ENCODE measurements around the gene TNIK.

The TNIK gene

GRCh38 chr3:171269542-171269941, 190.7 kb downstream of the TNIK start:
- no peak overlapping the region for H3K4me3 ChIP-seq (ENCODE audit: low read depth, low read length)
- TF ChIP-seq CTCF (IDR thresholded peaks at IDR 0.05; ENCODE audit: low read depth, low read length) = no peak
- TF ChIP-seq POLR2A (IDR thresholded peaks at IDR 0.05; ENCODE audit: extremely low read depth, insufficient read length) = no peak
- no peak for TF ChIP-seq MAX (IDR thresholded peaks at IDR 0.05; ENCODE audit: low read depth, low read length)
- no peak for TF ChIP-seq MYC (IDR thresholded peaks at IDR 0.05; ENCODE audit: low read depth, low read length)

GRCh38 chr3:171268677-171269076, 191.5 kb downstream of the TNIK start:
- no peak for DNase-seq (ENCODE audit: low read depth)
- no peak for TF ChIP-seq MYC (IDR thresholded peaks at IDR 0.05; ENCODE audit: low read depth, low read length)
- no peak for TF ChIP-seq CTCF (IDR thresholded peaks at IDR 0.05; ENCODE audit: low read depth, low read length)
- TF ChIP-seq POLR2A (IDR thresholded peaks at IDR 0.05; ENCODE audit: extremely low read depth, insufficient read length) = no peak
- no peak for TF ChIP-seq MAX (IDR thresholded peaks at IDR 0.05; ENCODE audit: low read depth, low read length)
- H3K4me3 ChIP-seq (ENCODE audit: low read depth, low read length) = no peak overlapping the region

More at GRCh38 chr3:171269542-171269941, 190.7 kb downstream of the TNIK start:
- peak; percentile 26 for DNase-seq (ENCODE audit: low read depth)

GRCh38 chr3:171267104-171267503, 193.1 kb downstream of the TNIK start:
- no peak for TF ChIP-seq MAX (IDR thresholded peaks at IDR 0.05; ENCODE audit: low read depth, low read length)
- TF ChIP-seq POLR2A (IDR thresholded peaks at IDR 0.05; ENCODE audit: extremely low read depth, insufficient read length) = no peak
- TF ChIP-seq MYC (IDR thresholded peaks at IDR 0.05; ENCODE audit: low read depth, low read length) = no peak
- TF ChIP-seq CTCF (IDR thresholded peaks at IDR 0.05; ENCODE audit: low read depth, low read length) = no peak
- H3K4me3 ChIP-seq (ENCODE audit: low read depth, low read length) = no peak overlapping the region
- DNase-seq (ENCODE audit: low read depth) = no peak

- DNase-seq (ENCODE audit: low read depth) = no peak
- no peak for TF ChIP-seq CTCF (IDR thresholded peaks at IDR 0.05; ENCODE audit: low read depth, low read length)
- TF ChIP-seq MAX (IDR thresholded peaks at IDR 0.05; ENCODE audit: low read depth, low read length) = no peak
- no peak for TF ChIP-seq MYC (IDR thresholded peaks at IDR 0.05; ENCODE audit: low read depth, low read length)
- TF ChIP-seq POLR2A (IDR thresholded peaks at IDR 0.05; ENCODE audit: extremely low read depth, insufficient read length) = no peak
- H3K4me3 ChIP-seq (ENCODE audit: low read depth, low read length) = no peak overlapping the region
These were observed 193.5 kb downstream of the TNIK start for GRCh38 chr3:171266740-171267073.

GRCh38 chr3:171266034-171266739, 194.0 kb downstream of the TNIK start:
- H3K4me3 ChIP-seq (ENCODE audit: low read depth, low read length) = no peak overlapping the region
- TF ChIP-seq CTCF (IDR thresholded peaks at IDR 0.05; ENCODE audit: low read depth, low read length) = no peak
- TF ChIP-seq POLR2A (IDR thresholded peaks at IDR 0.05; ENCODE audit: extremely low read depth, insufficient read length) = no peak
- TF ChIP-seq MYC (IDR thresholded peaks at IDR 0.05; ENCODE audit: low read depth, low read length) = no peak
- no peak for TF ChIP-seq MAX (IDR thresholded peaks at IDR 0.05; ENCODE audit: low read depth, low read length)
- DNase-seq (ENCODE audit: low read depth) = no peak

All from NB4 (cell line).